ENCODE data around the gene ATP13A4.

Gene ATP13A4

GRCh38 chr3:193515966-193516365 lies 38.7 kb downstream of the ATP13A4 start:
- Histone ChIP-seq H3K27me3 (ENCODE audit: control insufficient read depth in 1 of 2, insufficient read depth in 2 of 2, low read length in 2 of 2) (no peaks in the 10 kb centered on the region), H3K9me3 (ENCODE audit: control insufficient read depth in 2 of 2, low read length in 2 of 2) (peaks cover 0 to 2% of the 10 kb centered on the region in 2 donors), H3K36me3 (ENCODE audit: control insufficient read depth in 2 of 2, insufficient read depth in 2 of 2, low read length in 2 of 2) (no peaks in the 10 kb centered on the region), H3K4me1 (ENCODE audit: control insufficient read depth, insufficient read depth, low read length) (no peaks in the 10 kb centered on the region), H3K9ac (ENCODE audit: low read length in 2 of 2) (no peak overlapping the region), H3K27ac (ENCODE audit: low read length) (no peak overlapping the region), H3K4me3 (ENCODE audit: low read length in 2 of 2) (no peak overlapping the region)

GRCh38 chr3:193510154-193510553 lies 44.5 kb downstream of the ATP13A4 start:
- H3K27ac ChIP-seq (ENCODE audit: low read length): no peak overlapping the region

GRCh38 chr3:193509103-193509965 lies 45.4 kb downstream of the ATP13A4 start:
- no peaks in the 10 kb centered on the region for H3K4me1 ChIP-seq (ENCODE audit: control insufficient read depth, insufficient read depth, low read length)
- no peak overlapping the region for H3K4me3 ChIP-seq (ENCODE audit: low read length in 2 of 2)
- H3K9me3 ChIP-seq (ENCODE audit: control insufficient read depth in 2 of 2, low read length in 2 of 2): peaks cover 0 to 2% of the 10 kb centered on the region in 2 donors
- H3K27me3 ChIP-seq (ENCODE audit: control insufficient read depth in 1 of 2, insufficient read depth in 2 of 2, low read length in 2 of 2): no peaks in the 10 kb centered on the region
- no peak overlapping the region for H3K27ac ChIP-seq (ENCODE audit: low read length)
- no peak overlapping the region for H3K9ac ChIP-seq (ENCODE audit: low read length in 2 of 2)
- H3K36me3 ChIP-seq (ENCODE audit: control insufficient read depth in 2 of 2, insufficient read depth in 2 of 2, low read length in 2 of 2): no peaks in the 10 kb centered on the region

More at GRCh38 chr3:193510154-193510553, 44.5 kb downstream of the ATP13A4 start:
- no peaks in the 10 kb centered on the region for H3K4me1 ChIP-seq (ENCODE audit: control insufficient read depth, insufficient read depth, low read length)
- H3K9me3 ChIP-seq (ENCODE audit: control insufficient read depth in 2 of 2, low read length in 2 of 2): peaks cover 0 to 2% of the 10 kb centered on the region in 2 donors
- H3K36me3 ChIP-seq (ENCODE audit: control insufficient read depth in 2 of 2, insufficient read depth in 2 of 2, low read length in 2 of 2): no peaks in the 10 kb centered on the region
- H3K27me3 ChIP-seq (ENCODE audit: control insufficient read depth in 1 of 2, insufficient read depth in 2 of 2, low read length in 2 of 2): no peaks in the 10 kb centered on the region
- H3K9ac ChIP-seq (ENCODE audit: low read length in 2 of 2): no peak overlapping the region
- no peak overlapping the region for H3K4me3 ChIP-seq (ENCODE audit: low read length in 2 of 2)

- Histone ChIP-seq H3K9me3 (ENCODE audit: control insufficient read depth in 2 of 2, low read length in 2 of 2) (no peaks in the 10 kb centered on the region), H3K36me3 (ENCODE audit: control insufficient read depth in 2 of 2, insufficient read depth in 2 of 2, low read length in 2 of 2) (no peaks in the 10 kb centered on the region), H3K4me3 (ENCODE audit: low read length in 2 of 2) (no peak overlapping the region), H3K27ac (ENCODE audit: low read length) (no peak overlapping the region), H3K4me1 (ENCODE audit: control insufficient read depth, insufficient read depth, low read length) (no peaks in the 10 kb centered on the region), H3K27me3 (ENCODE audit: control insufficient read depth in 1 of 2, insufficient read depth in 2 of 2, low read length in 2 of 2) (no peaks in the 10 kb centered on the region), H3K9ac (ENCODE audit: low read length in 2 of 2) (no peak overlapping the region)
Measured at GRCh38 chr3:193508108-193508507, 46.6 kb downstream of the ATP13A4 start.

GRCh38 chr3:193507566-193507965 lies 47.1 kb downstream of the ATP13A4 start:
- Histone ChIP-seq H3K36me3 (ENCODE audit: control insufficient read depth in 2 of 2, insufficient read depth in 2 of 2, low read length in 2 of 2) (no peaks in the 10 kb centered on the region), H3K4me3 (ENCODE audit: low read length in 2 of 2) (no peak overlapping the region), H3K4me1 (ENCODE audit: control insufficient read depth, insufficient read depth, low read length) (no peaks in the 10 kb centered on the region), H3K9ac (ENCODE audit: low read length in 2 of 2) (no peak overlapping the region), H3K27me3 (ENCODE audit: control insufficient read depth in 1 of 2, insufficient read depth in 2 of 2, low read length in 2 of 2) (no peaks in the 10 kb centered on the region), H3K27ac (ENCODE audit: low read length) (no peak overlapping the region), H3K9me3 (ENCODE audit: control insufficient read depth in 2 of 2, low read length in 2 of 2) (no peaks in the 10 kb centered on the region)

- H3K36me3 ChIP-seq (ENCODE audit: control insufficient read depth in 2 of 2, insufficient read depth in 2 of 2, low read length in 2 of 2): no peaks in the 10 kb centered on the region
- no peak overlapping the region for H3K9ac ChIP-seq (ENCODE audit: low read length in 2 of 2)
- no peaks in the 10 kb centered on the region for H3K9me3 ChIP-seq (ENCODE audit: control insufficient read depth in 2 of 2, low read length in 2 of 2)
- no peaks in the 10 kb centered on the region for H3K27me3 ChIP-seq (ENCODE audit: control insufficient read depth in 1 of 2, insufficient read depth in 2 of 2, low read length in 2 of 2)
- H3K4me3 ChIP-seq (ENCODE audit: low read length in 2 of 2): no peak overlapping the region
- no peaks in the 10 kb centered on the region for H3K4me1 ChIP-seq (ENCODE audit: control insufficient read depth, insufficient read depth, low read length)
- no peak overlapping the region for H3K27ac ChIP-seq (ENCODE audit: low read length)
Measured at GRCh38 chr3:193506921-193507320, 47.8 kb downstream of the ATP13A4 start.

- Histone ChIP-seq H3K4me3 (ENCODE audit: low read length in 2 of 2) (no peak overlapping the region), H3K9me3 (ENCODE audit: control insufficient read depth in 2 of 2, low read length in 2 of 2) (no peaks in the 10 kb centered on the region), H3K36me3 (ENCODE audit: control insufficient read depth in 2 of 2, insufficient read depth in 2 of 2, low read length in 2 of 2) (no peaks in the 10 kb centered on the region), H3K27me3 (ENCODE audit: control insufficient read depth in 1 of 2, insufficient read depth in 2 of 2, low read length in 2 of 2) (no peaks in the 10 kb centered on the region), H3K4me1 (ENCODE audit: control insufficient read depth, insufficient read depth, low read length) (no peaks in the 10 kb centered on the region), H3K9ac (ENCODE audit: low read length in 2 of 2) (no peak overlapping the region), H3K27ac (ENCODE audit: low read length) (no peak overlapping the region)
Measured at GRCh38 chr3:193502871-193503270, 51.8 kb downstream of the ATP13A4 start.

GRCh38 chr3:193499801-193500485 lies 54.8 kb downstream of the ATP13A4 start:
- no peaks in the 10 kb centered on the region for H3K27me3 ChIP-seq (ENCODE audit: control insufficient read depth in 1 of 2, insufficient read depth in 2 of 2, low read length in 2 of 2)
- no peaks in the 10 kb centered on the region for H3K4me1 ChIP-seq (ENCODE audit: control insufficient read depth, insufficient read depth, low read length)
- no peak overlapping the region for H3K4me3 ChIP-seq (ENCODE audit: low read length in 2 of 2)
- H3K27ac ChIP-seq (ENCODE audit: low read length): no peak overlapping the region
- no peaks in the 10 kb centered on the region for H3K9me3 ChIP-seq (ENCODE audit: control insufficient read depth in 2 of 2, low read length in 2 of 2)
- no peaks in the 10 kb centered on the region for H3K36me3 ChIP-seq (ENCODE audit: control insufficient read depth in 2 of 2, insufficient read depth in 2 of 2, low read length in 2 of 2)
- H3K9ac ChIP-seq (ENCODE audit: low read length in 2 of 2): no peak overlapping the region

GRCh38 chr3:193499136-193499770 lies 55.4 kb downstream of the ATP13A4 start:
- Histone ChIP-seq H3K9ac (ENCODE audit: low read length in 2 of 2) (no peak overlapping the region), H3K36me3 (ENCODE audit: control insufficient read depth in 2 of 2, insufficient read depth in 2 of 2, low read length in 2 of 2) (no peaks in the 10 kb centered on the region), H3K27me3 (ENCODE audit: control insufficient read depth in 1 of 2, insufficient read depth in 2 of 2, low read length in 2 of 2) (no peaks in the 10 kb centered on the region), H3K9me3 (ENCODE audit: control insufficient read depth in 2 of 2, low read length in 2 of 2) (no peaks in the 10 kb centered on the region), H3K4me1 (ENCODE audit: control insufficient read depth, insufficient read depth, low read length) (no peaks in the 10 kb centered on the region), H3K4me3 (ENCODE audit: low read length in 2 of 2) (no peak overlapping the region), H3K27ac (ENCODE audit: low read length) (no peak overlapping the region)

- no peak overlapping the region for H3K27ac ChIP-seq (ENCODE audit: low read length)
- H3K27me3 ChIP-seq (ENCODE audit: control insufficient read depth in 1 of 2, insufficient read depth in 2 of 2, low read length in 2 of 2): no peaks in the 10 kb centered on the region
- no peak overlapping the region for H3K9ac ChIP-seq (ENCODE audit: low read length in 2 of 2)
- no peaks in the 10 kb centered on the region for H3K9me3 ChIP-seq (ENCODE audit: control insufficient read depth in 2 of 2, low read length in 2 of 2)
- no peak overlapping the region for H3K4me3 ChIP-seq (ENCODE audit: low read length in 2 of 2)
- H3K36me3 ChIP-seq (ENCODE audit: control insufficient read depth in 2 of 2, insufficient read depth in 2 of 2, low read length in 2 of 2): no peaks in the 10 kb centered on the region
- no peaks in the 10 kb centered on the region for H3K4me1 ChIP-seq (ENCODE audit: control insufficient read depth, insufficient read depth, low read length)
Measured at GRCh38 chr3:193498215-193498614, 56.5 kb downstream of the ATP13A4 start.
